SW 1271 (cell line): ENCODE measurements around the gene NDOR1.

Experiments used
- DNase-seq, 2 experiments: peaks; one replicate each; lab custom pipeline; 2025; lab: John Stamatoyannopoulos, UW

Gene NDOR1

GRCh38 chr9:137205126-137206069, at the start of gene NDOR1, which contains the start of gene TMEM203:
Gene NDOR1 (plus strand): TSS chr9:137205700. CDS start chr9:137205778, 78 bp downstream.
Gene TMEM203 (minus strand): TSS chr9:137205648. CDS start chr9:137205414, 234 bp downstream.
- DNase-seq = peak; percentile 73 to 82

DNA sequence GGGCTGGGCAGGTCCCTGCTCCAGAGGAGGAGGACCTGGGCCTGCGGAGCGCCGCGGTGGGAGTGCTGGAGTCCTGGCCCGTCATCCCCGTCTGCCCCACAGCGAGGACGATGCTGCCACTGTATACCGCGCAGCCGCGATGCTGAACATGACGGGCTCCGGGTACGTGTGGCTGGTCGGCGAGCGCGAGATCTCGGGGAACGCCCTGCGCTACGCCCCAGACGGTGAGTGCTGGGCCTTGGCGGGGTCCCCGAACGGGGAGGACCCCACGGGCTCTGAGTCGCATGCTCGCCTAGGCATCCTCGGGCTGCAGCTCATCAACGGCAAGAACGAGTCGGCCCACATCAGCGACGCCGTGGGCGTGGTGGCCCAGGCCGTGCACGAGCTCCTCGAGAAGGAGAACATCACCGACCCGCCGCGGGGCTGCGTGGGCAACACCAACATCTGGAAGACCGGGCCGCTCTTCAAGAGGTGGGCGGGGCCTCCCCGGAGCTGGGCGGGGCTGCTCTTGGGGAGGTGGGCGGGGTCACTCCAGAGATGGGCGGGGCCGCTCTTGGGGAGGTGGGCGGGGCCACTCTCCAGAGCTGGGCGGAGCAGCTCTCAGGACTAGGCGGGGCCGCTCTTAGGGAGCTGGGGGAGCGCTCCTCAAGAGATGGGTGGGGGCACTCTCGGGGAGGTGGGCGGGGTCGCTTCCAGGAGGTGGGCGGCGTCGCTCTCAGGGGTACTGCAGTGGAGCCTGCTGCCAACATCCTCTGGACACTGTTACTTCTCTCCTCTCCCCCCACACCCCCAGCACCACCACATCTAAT, 48.7 kb upstream of the NDOR1 start:
- peak in 1 of 2 experiments; percentile 23 for DNase-seq

DNA sequence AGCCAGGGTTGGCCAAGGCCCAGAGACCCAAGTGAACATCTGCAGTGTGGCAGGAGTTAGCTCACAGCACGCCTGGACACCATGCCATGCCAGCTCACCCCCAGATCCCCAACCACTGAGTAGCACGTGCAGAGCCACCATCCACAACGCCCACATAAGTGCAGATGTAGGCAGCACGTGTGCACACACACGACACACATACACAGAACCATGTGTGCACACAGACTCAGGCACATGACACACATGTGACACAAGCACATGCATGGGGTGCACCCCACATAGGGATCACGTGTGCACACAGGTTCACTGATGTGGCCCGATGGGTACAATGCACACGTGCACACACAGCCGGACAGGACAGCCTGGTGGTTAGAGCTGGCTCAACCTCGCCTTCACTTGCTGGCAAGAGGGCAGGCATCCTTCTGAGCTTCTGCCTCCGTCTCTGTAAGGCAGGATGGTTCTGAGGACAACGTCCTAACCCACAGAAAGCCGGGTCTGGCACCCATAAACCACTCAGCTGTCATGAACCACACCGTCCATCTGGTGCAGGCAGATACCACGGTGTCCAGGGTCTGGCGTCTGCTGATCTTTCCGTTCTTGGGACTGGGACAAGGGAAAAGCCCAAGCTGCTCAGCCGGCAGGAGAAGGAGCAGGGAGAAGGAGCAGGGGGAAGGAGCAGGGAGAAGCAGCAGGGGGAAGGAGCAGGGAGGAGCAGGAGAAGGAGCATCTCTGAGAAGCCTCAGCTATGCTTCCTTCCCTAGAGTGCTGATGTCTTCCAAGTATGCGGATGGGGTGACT, 47.7 kb upstream of the NDOR1 start:
- DNase-seq = no peak

- no peak for DNase-seq
Observed at GRCh38 chr9:137158625-137159024, 46.9 kb upstream of the NDOR1 start.

DNA sequence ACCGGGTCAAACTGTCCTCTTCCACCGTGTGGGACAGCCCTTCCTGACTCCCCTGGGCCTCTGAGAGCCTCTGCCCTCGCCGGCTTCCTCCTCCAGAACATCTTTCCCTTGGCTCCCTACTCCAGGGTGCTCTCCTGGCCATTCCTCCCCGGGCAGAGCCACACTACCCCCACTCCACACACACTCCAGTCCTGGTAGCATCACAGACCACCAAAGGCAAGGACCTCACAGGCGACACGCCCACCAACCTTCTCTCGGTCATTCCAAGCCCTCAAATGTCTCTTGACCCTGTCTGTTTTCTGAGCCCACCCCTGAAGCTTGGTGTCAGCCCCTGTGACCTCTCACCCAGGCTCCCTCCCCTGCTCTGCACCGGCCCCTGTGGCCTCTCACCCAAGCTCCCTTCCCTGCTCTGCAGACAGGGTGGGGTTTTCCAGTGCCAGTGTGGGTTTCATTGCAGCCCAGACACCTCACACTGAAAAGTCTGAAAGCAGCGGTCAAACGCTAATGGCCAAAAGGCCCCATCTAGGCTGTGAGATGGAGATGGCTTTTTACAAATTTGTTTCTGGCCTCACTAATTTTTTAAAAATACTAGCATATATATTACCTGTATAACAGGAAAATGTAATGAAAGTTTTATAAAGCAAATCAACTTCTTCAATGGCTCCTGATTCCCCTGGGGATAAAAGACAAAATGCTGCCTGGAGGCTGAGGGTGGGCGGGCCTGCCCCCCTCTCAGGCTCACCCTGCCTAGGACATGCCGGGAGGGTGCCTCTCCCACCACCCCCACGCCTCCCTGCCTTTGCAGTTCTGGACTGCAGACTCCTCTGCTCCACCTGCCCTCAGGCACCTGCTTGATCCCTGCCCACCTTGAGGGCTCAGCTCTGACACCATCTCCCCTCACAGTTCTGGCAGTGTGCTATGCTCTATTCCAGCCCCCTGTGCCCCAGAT, 46.1 kb upstream of the NDOR1 start:
- DNase-seq = no peak

- DNase-seq = no peak
Observed at GRCh38 chr9:137160054-137160425, 45.5 kb upstream of the NDOR1 start.

DNA sequence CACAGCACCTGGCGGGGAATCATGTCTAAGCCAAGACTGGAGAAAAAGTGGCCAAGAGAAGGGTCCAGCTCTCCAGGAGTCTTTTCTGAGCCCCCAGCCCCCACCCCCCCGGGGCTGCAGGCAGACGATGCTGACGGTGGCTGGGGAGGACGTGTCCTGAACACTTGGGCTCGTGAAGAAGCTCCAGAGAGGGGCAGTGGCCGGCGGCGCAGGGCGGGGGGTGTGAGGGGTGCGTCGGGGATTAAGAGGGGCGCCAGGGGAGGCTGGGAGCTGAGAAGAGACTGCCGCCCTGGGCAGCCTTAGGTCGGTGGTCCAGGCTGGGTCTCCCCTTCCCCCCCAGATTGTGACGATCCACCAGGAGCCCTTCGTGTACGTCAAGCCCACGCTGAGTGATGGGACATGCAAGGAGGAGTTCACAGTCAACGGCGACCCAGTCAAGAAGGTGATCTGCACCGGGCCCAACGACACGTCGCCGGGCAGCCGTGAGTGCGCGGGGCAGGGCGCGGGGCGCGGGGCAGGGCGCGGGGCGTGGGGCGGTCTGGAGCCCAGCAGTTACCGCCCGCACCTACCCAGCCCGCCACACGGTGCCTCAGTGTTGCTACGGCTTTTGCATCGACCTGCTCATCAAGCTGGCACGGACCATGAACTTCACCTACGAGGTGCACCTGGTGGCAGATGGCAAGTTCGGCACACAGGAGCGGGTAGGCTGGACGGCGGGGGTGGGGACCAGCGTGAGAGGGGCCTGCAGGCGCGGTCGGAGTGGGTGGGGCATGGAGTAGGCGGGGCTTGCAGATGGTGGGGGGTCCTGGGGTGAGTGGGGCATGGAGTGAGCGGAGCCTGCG, 44.6 kb upstream of the NDOR1 start:
- no peak for DNase-seq

DNA sequence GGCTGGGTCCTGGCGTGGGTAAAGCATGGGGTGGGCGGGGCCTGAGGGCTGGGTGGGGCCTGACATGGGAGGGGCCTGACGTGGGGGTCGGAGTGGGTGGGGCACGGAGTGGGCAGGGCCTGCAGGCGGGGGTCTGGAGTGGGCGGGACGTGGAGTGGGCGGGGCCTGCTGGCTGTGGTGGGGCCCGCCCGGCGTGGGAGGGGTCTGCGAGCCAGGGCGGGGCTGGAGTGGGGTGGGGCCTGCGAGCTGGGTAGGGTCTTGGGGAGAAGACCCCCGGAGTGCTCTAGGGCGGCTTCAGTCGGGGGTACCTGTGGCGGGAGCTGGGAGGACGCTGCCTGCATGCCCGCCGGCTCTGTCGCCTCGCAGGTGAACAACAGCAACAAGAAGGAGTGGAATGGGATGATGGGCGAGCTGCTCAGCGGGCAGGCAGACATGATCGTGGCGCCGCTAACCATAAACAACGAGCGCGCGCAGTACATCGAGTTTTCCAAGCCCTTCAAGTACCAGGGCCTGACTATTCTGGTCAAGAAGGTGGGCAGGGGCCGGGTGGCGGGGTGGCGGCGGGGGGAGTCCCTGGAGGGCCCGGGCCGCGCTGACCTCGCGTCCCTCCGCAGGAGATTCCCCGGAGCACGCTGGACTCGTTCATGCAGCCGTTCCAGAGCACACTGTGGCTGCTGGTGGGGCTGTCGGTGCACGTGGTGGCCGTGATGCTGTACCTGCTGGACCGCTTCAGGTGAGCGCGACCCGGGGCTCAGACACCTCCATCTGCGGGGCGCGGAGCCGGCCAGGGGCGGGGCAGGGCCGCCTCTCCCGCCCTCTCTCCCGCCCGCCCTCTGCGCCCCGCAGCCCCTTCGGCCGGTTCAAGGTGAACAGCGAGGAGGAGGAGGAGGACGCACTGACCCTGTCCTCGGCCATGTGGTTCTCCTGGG, 43.7 kb upstream of the NDOR1 start:
- no peak for DNase-seq

DNA sequence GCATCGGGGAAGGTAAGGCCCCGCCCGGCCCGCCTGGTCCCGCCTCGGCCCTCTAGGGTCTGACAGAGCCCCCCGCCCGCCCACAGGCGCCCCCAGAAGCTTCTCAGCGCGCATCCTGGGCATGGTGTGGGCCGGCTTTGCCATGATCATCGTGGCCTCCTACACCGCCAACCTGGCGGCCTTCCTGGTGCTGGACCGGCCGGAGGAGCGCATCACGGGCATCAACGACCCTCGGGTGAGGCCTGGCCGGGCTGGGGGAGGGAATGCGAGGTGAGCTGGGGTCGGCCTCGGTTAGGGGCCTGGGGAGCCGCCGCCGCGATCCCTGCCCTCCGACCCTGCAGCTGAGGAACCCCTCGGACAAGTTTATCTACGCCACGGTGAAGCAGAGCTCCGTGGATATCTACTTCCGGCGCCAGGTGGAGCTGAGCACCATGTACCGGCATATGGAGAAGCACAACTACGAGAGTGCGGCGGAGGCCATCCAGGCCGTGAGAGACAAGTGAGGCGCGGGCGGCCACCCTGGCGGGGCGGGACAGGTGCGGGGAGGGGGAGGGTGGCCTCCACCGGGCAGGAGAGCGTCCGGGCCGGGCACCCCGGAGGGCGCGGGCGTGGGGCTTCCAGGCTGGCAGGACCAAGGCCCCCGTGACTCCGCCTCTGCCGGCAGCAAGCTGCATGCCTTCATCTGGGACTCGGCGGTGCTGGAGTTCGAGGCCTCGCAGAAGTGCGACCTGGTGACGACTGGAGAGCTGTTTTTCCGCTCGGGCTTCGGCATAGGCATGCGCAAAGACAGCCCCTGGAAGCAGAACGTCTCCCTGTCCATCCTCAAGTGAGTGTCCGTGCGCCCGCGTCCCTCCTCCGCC, 42.8 kb upstream of the NDOR1 start:
- peak in 1 of 2 experiments; percentile 43 for DNase-seq

- DNase-seq = peak in 1 of 2 experiments; percentile 43
Observed at GRCh38 chr9:137163365-137163715, 42.2 kb upstream of the NDOR1 start.

GRCh38 chr9:137163805-137164204, 41.7 kb upstream of the NDOR1 start:
- DNase-seq = no peak

DNA sequence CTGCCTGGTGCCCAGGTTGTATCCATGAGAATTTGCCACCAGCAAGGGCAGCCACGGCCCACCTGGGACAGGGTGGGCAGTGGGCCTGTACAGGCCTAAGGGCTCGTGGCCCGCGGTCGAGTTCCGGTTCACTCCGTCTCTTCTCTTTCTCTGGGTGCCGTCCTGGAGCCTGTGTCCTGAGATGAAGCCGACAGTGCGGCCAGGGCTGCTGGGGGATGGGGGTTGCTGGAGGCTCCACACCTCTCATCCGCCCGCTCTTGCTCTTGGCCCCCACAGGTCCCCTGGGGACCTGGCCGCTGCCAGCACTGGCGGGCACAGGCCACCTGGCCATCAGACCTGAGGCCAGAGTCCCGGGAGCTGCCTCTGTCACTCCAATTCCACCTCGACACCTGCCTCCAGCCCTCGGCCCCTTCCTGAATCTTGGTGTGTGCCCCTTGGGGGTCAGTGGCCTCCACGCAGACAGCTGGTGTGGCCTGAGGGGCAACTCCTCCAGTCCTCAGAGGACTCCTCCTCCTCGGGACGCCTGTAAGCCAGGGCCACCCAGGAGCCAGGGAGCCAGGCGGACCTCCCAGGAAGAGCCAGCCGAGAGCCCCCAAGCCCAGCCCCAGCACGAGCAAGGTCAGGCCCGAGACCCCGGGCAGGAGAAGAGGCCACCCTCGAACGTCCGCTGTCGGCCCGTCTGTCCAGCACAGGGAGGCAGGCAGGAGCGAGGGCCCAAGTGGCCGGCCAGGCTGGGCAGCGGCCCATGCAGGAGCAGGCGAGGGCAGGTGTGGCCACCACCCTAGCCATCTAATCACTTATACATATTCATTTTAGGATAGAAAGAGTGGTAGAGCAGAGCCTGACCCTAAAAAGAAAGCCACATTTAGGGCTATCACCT, 40.9 kb upstream of the NDOR1 start:
- DNase-seq = no peak

GRCh38 chr9:137165250-137165836, 40.2 kb upstream of the NDOR1 start:
- DNase-seq = no peak

GRCh38 chr9:137166380-137167229, 38.9 kb upstream of the NDOR1 start:
- DNase-seq = no peak

- DNase-seq = no peak
Observed at GRCh38 chr9:137167277-137167746, 38.2 kb upstream of the NDOR1 start.
